Measurements from ENCODE around the gene ELMO3.

The ELMO3 gene

DNA sequence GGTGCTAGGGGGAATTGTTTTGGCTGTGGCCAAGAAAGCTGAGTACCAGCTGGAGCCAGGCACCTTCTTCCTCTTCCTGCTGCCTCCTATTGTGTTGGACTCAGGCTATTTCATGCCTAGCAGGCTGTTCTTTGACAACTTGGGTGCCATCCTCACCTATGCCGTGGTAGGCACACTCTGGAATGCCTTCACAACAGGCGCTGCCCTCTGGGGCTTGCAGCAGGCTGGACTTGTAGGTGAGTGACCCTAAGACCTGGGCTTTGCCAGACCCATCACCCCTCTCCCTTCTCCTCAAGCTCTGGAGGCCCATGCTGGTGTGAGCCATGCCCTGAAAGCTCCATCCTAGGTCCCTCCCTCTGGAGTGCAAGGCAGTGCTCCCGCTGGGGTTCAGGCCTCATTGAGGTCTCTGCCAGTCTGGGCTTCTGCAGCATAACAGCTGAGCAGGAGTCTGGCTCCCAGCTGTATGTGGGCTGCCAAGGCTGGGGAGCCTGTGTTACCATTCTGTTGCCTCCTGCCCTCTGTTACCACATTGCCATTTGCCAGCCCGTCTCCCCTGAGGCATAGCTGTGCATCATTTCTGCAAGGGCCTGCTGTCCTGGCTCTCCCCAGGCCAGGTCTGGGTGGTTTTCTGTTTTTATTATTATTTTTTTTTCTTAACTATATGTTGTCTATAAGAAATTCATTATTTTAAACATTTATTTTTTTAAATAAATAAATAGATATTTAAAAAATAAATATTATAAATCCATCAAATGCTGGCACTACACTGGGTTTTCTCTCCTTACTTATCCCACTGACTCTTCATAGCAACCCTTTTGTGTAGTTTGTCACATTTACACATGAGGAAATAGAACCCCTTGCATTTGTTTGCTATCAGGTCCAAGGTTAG is 53.9 kb downstream of the ELMO3 start:
- H3K4me1 Mint-ChIP-seq: peaks cover 21% of the 10 kb centered on the region
- H3K36me3 Mint-ChIP-seq: peaks cover under 1% of the 10 kb centered on the region
- no peak for ATAC-seq
- H3K9me3 Mint-ChIP-seq: no peaks in the 10 kb centered on the region
- no peak overlapping the region for H3K27ac Mint-ChIP-seq
- no peak for DNase-seq (ENCODE audit: low spot score in 2 of 2)
- no peak overlapping the region for H3K4me3 Mint-ChIP-seq

Measured in stimulated activated effector memory CD8-positive, alpha-beta T cell treated with anti-CD3 and anti-CD28 coated beads, Interleukin-12 subunit alpha, Interleukin-12 subunit beta, amount 100 ng/mL, for 72 hours (primary cell).